Effector memory CD4-positive, alpha-beta T cell (primary cell): ENCODE measurements around the gene ATP2B3.
A peak's percentile ranks its signal among the peaks of the same experiment; 100 is the strongest.

ENCODE experiments used
- DNase-seq, 3 donors: peaks; one replicate each; pipeline ENCODE4 v3.0.0-alpha.2; 2020
- H3K27ac ChIP-seq: 2 replicates; pipeline ENCODE4 v1.7.0; 2013; ENCODE audit warnings: mild to moderate bottlenecking, low read length, moderate library complexity; ENCODE audit not compliant: insufficient read depth, poor library complexity, severe bottlenecking
- H3K27me3 ChIP-seq: replicated peaks from 2 replicates; pipeline ENCODE4 v1.7.0; 2013; ENCODE audit warnings: mild to moderate bottlenecking, low read length; ENCODE audit not compliant: insufficient read depth, control insufficient read depth, poor library complexity, severe bottlenecking
- H3K36me3 ChIP-seq: 2 replicates; pipeline ENCODE4 v1.7.0; 2013; ENCODE audit warnings: mild to moderate bottlenecking, low read length, moderate library complexity; ENCODE audit not compliant: control insufficient read depth, insufficient read depth
- H3K4me1 ChIP-seq: 2 replicates; pipeline ENCODE4 v1.7.0; 2013; ENCODE audit warnings: low read length, mild to moderate bottlenecking; ENCODE audit not compliant: control insufficient read depth, insufficient read depth, poor library complexity, severe bottlenecking
- H3K4me3 ChIP-seq: 2 replicates; pipeline ENCODE4 v1.7.0; 2013; ENCODE audit warnings: low read length, low read depth, mild to moderate bottlenecking; ENCODE audit not compliant: insufficient read depth, poor library complexity, severe bottlenecking
- H3K9me3 ChIP-seq: 2 replicates; pipeline ENCODE4 v1.7.0; 2013; ENCODE audit warnings: mild to moderate bottlenecking, low read length, moderate library complexity; ENCODE audit not compliant: control insufficient read depth

ATP2B3 gene

GRCh38 chrX:153609917-153610835, 92.7 kb downstream of the ATP2B3 start:
- DNase-seq, result peak; percentile 53 to 70 (median 54)
- Histone ChIP-seq H3K36me3 (no peaks in the 10 kb centered on the region), H3K9me3 (no peaks in the 10 kb centered on the region), H3K27me3 (no peaks in the 10 kb centered on the region), H3K27ac (no peak overlapping the region), H3K4me3 (peak overlapping the region; percentile 52), H3K4me1 (no peaks in the 10 kb centered on the region)

GRCh38 chrX:153610836-153611213, 93.4 kb downstream of the ATP2B3 start:
- Histone ChIP-seq H3K9me3 (no peaks in the 10 kb centered on the region), H3K27me3 (no peaks in the 10 kb centered on the region), H3K36me3 (no peaks in the 10 kb centered on the region), H3K27ac (no peak overlapping the region), H3K4me3 (peak overlapping the region; percentile 52), H3K4me1 (no peaks in the 10 kb centered on the region)
- DNase-seq, result no peak

GRCh38 chrX:153611298-153612095, 94.1 kb downstream of the ATP2B3 start:
- no peaks in the 10 kb centered on the region for H3K4me1 ChIP-seq
- no peaks in the 10 kb centered on the region for H3K27me3 ChIP-seq
- no peaks in the 10 kb centered on the region for H3K36me3 ChIP-seq
- no peak for DNase-seq
- no peaks in the 10 kb centered on the region for H3K9me3 ChIP-seq
- H3K27ac ChIP-seq, result no peak overlapping the region
- no peak overlapping the region for H3K4me3 ChIP-seq

- Histone ChIP-seq H3K36me3 (no peaks in the 10 kb centered on the region), H3K27me3 (no peaks in the 10 kb centered on the region)
- DNase-seq, result no peak
Measured at GRCh38 chrX:153612413-153612812, 95.0 kb downstream of the ATP2B3 start.

GRCh38 chrX:153614818-153615217, 97.4 kb downstream of the ATP2B3 start:
- DNase-seq, result no peak
- Histone ChIP-seq H3K9me3 (no peaks in the 10 kb centered on the region), H3K4me1 (no peaks in the 10 kb centered on the region), H3K27me3 (no peaks in the 10 kb centered on the region), H3K36me3 (no peaks in the 10 kb centered on the region), H3K27ac (no peak overlapping the region), H3K4me3 (no peak overlapping the region)

More at GRCh38 chrX:153612413-153612812, 95.0 kb downstream of the ATP2B3 start:
- Histone ChIP-seq H3K27ac (no peak overlapping the region), H3K4me3 (no peak overlapping the region), H3K4me1 (no peaks in the 10 kb centered on the region), H3K9me3 (no peaks in the 10 kb centered on the region)

GRCh38 chrX:153620576-153620975, 103.1 kb downstream of the ATP2B3 start:
- no peaks in the 10 kb centered on the region for H3K36me3 ChIP-seq
- H3K27me3 ChIP-seq, result no peaks in the 10 kb centered on the region
- no peak overlapping the region for H3K27ac ChIP-seq

GRCh38 chrX:153621949-153622598, 104.6 kb downstream of the ATP2B3 start:
- Histone ChIP-seq H3K4me1 (no peaks in the 10 kb centered on the region), H3K36me3 (no peaks in the 10 kb centered on the region), H3K9me3 (no peaks in the 10 kb centered on the region), H3K27me3 (no peaks in the 10 kb centered on the region), H3K4me3 (no peak overlapping the region), H3K27ac (no peak overlapping the region)
- DNase-seq, result no peak

More at GRCh38 chrX:153620576-153620975, 103.1 kb downstream of the ATP2B3 start:
- Histone ChIP-seq H3K4me1 (no peaks in the 10 kb centered on the region), H3K9me3 (no peaks in the 10 kb centered on the region), H3K4me3 (no peak overlapping the region)
- no peak for DNase-seq

GRCh38 chrX:153622661-153623309, 105.3 kb downstream of the ATP2B3 start:
- Histone ChIP-seq H3K4me3 (no peak overlapping the region), H3K27me3 (no peaks in the 10 kb centered on the region), H3K9me3 (no peaks in the 10 kb centered on the region), H3K27ac (no peak overlapping the region), H3K36me3 (no peaks in the 10 kb centered on the region), H3K4me1 (no peaks in the 10 kb centered on the region)
- no peak for DNase-seq

- Histone ChIP-seq H3K27ac (no peak overlapping the region), H3K9me3 (no peaks in the 10 kb centered on the region), H3K36me3 (no peaks in the 10 kb centered on the region), H3K4me3 (no peak overlapping the region), H3K27me3 (no peaks in the 10 kb centered on the region), H3K4me1 (no peaks in the 10 kb centered on the region)
- no peak for DNase-seq
Measured at GRCh38 chrX:153623310-153624029, 106.0 kb downstream of the ATP2B3 start.
